ENCODE measurements around the gene SEH1L.

The SEH1L gene

GRCh38 chr18:12928206-12928605 lies 19.6 kb upstream of the SEH1L start:
- DNase-seq (ENCODE audit: low spot score in 2 of 2): no peak
- H3K4me3 Mint-ChIP-seq: no peak overlapping the region
- peaks cover 17% of the 10 kb centered on the region for H3K4me1 Mint-ChIP-seq
- no peak overlapping the region for H3K27ac Mint-ChIP-seq (ENCODE audit: low read depth)
- no peaks in the 10 kb centered on the region for H3K27me3 Mint-ChIP-seq
- ATAC-seq (replicated peaks; ENCODE audit: extremely low read depth, poor library complexity, severe bottlenecking): no peak
- no peaks in the 10 kb centered on the region for H3K36me3 Mint-ChIP-seq (ENCODE audit: insufficient read depth)
- H3K9me3 Mint-ChIP-seq: no peaks in the 10 kb centered on the region

GRCh38 chr18:12928641-12929040 lies 19.2 kb upstream of the SEH1L start:
- DNase-seq (ENCODE audit: low spot score in 2 of 2) (no peak), ATAC-seq (replicated peaks; ENCODE audit: extremely low read depth, poor library complexity, severe bottlenecking) (no peak)
- no peaks in the 10 kb centered on the region for H3K9me3 Mint-ChIP-seq
- H3K36me3 Mint-ChIP-seq (ENCODE audit: insufficient read depth): no peaks in the 10 kb centered on the region
- no peak overlapping the region for H3K4me3 Mint-ChIP-seq
- H3K4me1 Mint-ChIP-seq: peaks cover 17% of the 10 kb centered on the region
- H3K27ac Mint-ChIP-seq (ENCODE audit: low read depth): no peak overlapping the region
- no peaks in the 10 kb centered on the region for H3K27me3 Mint-ChIP-seq

GRCh38 chr18:12929477-12930083 lies 18.2 kb upstream of the SEH1L start:
- H3K4me3 Mint-ChIP-seq: peak overlapping the region; percentile 28
- H3K9me3 Mint-ChIP-seq: no peaks in the 10 kb centered on the region
- H3K27ac Mint-ChIP-seq (ENCODE audit: low read depth): peak overlapping the region; percentile 87
- peaks cover 21% of the 10 kb centered on the region for H3K4me1 Mint-ChIP-seq
- no peaks in the 10 kb centered on the region for H3K36me3 Mint-ChIP-seq (ENCODE audit: insufficient read depth)
- ATAC-seq (replicated peaks; ENCODE audit: extremely low read depth, poor library complexity, severe bottlenecking) (peak; percentile 87), DNase-seq (ENCODE audit: low spot score in 2 of 2) (no peak)
- no peaks in the 10 kb centered on the region for H3K27me3 Mint-ChIP-seq

GRCh38 chr18:12930376-12930775 lies 17.4 kb upstream of the SEH1L start:
- Mint-ChIP-seq H3K27ac (ENCODE audit: low read depth) (peak overlapping the region; percentile 87), H3K9me3 (no peaks in the 10 kb centered on the region), H3K4me1 (peaks cover 23% of the 10 kb centered on the region), H3K36me3 (ENCODE audit: insufficient read depth) (no peaks in the 10 kb centered on the region), H3K4me3 (peak overlapping the region; percentile 28), H3K27me3 (no peaks in the 10 kb centered on the region)
- no peak for DNase-seq (ENCODE audit: low spot score in 2 of 2)
- ATAC-seq (replicated peaks; ENCODE audit: extremely low read depth, poor library complexity, severe bottlenecking): no peak

- Mint-ChIP-seq H3K4me1 (peaks cover 23% of the 10 kb centered on the region), H3K27me3 (no peaks in the 10 kb centered on the region), H3K36me3 (ENCODE audit: insufficient read depth) (no peaks in the 10 kb centered on the region), H3K9me3 (no peaks in the 10 kb centered on the region), H3K27ac (ENCODE audit: low read depth) (no peak overlapping the region), H3K4me3 (no peak overlapping the region)
- ATAC-seq (replicated peaks; ENCODE audit: extremely low read depth, poor library complexity, severe bottlenecking) (no peak), DNase-seq (ENCODE audit: low spot score in 2 of 2) (no peak)
Observed at GRCh38 chr18:12930908-12931307, 16.9 kb upstream of the SEH1L start.

- Mint-ChIP-seq H3K27ac (ENCODE audit: low read depth) (no peak overlapping the region), H3K9me3 (no peaks in the 10 kb centered on the region), H3K4me3 (no peak overlapping the region), H3K4me1 (peaks cover 23% of the 10 kb centered on the region), H3K27me3 (no peaks in the 10 kb centered on the region), H3K36me3 (ENCODE audit: insufficient read depth) (no peaks in the 10 kb centered on the region)
- DNase-seq (ENCODE audit: low spot score in 2 of 2) (no peak), ATAC-seq (replicated peaks; ENCODE audit: extremely low read depth, poor library complexity, severe bottlenecking) (no peak)
Observed at GRCh38 chr18:12933327-12933726, 14.5 kb upstream of the SEH1L start.

- peak; percentile 68 to 73 for DNase-seq (ENCODE audit: low spot score in 2 of 2)
- no peak overlapping the region for H3K4me3 Mint-ChIP-seq
- ATAC-seq (replicated peaks; ENCODE audit: extremely low read depth, poor library complexity, severe bottlenecking): peak; percentile 59
- no peak overlapping the region for H3K27ac Mint-ChIP-seq (ENCODE audit: low read depth)
- H3K4me1 Mint-ChIP-seq: peaks cover 17% of the 10 kb centered on the region
- no peaks in the 10 kb centered on the region for H3K27me3 Mint-ChIP-seq
- H3K9me3 Mint-ChIP-seq: no peaks in the 10 kb centered on the region
- no peaks in the 10 kb centered on the region for H3K36me3 Mint-ChIP-seq (ENCODE audit: insufficient read depth)
Observed at GRCh38 chr18:12934454-12935071, 13.2 kb upstream of the SEH1L start.

GRCh38 chr18:12939162-12939561 lies 8.6 kb upstream of the SEH1L start:
- H3K27ac Mint-ChIP-seq (ENCODE audit: low read depth): no peak overlapping the region
- no peaks in the 10 kb centered on the region for H3K9me3 Mint-ChIP-seq
- H3K36me3 Mint-ChIP-seq (ENCODE audit: insufficient read depth): no peaks in the 10 kb centered on the region
- no peaks in the 10 kb centered on the region for H3K27me3 Mint-ChIP-seq
- H3K4me3 Mint-ChIP-seq: no peak overlapping the region
- no peak for DNase-seq (ENCODE audit: low spot score in 2 of 2)
- ATAC-seq (replicated peaks; ENCODE audit: extremely low read depth, poor library complexity, severe bottlenecking): no peak
- peaks cover 6% of the 10 kb centered on the region for H3K4me1 Mint-ChIP-seq

GRCh38 chr18:12943215-12943614 lies 4.6 kb upstream of the SEH1L start:
- Mint-ChIP-seq H3K4me1 (peaks cover 19% of the 10 kb centered on the region), H3K27me3 (no peaks in the 10 kb centered on the region), H3K4me3 (no peak overlapping the region), H3K27ac (ENCODE audit: low read depth) (no peak overlapping the region), H3K9me3 (no peaks in the 10 kb centered on the region), H3K36me3 (ENCODE audit: insufficient read depth) (peaks cover 9% of the 10 kb centered on the region)
- ATAC-seq (replicated peaks; ENCODE audit: extremely low read depth, poor library complexity, severe bottlenecking): no peak
- DNase-seq (ENCODE audit: low spot score in 2 of 2): no peak

- Mint-ChIP-seq H3K27me3 (no peaks in the 10 kb centered on the region), H3K36me3 (ENCODE audit: insufficient read depth) (peaks cover 18% of the 10 kb centered on the region), H3K4me1 (peaks cover 19% of the 10 kb centered on the region), H3K4me3 (no peak overlapping the region), H3K9me3 (no peaks in the 10 kb centered on the region), H3K27ac (ENCODE audit: low read depth) (no peak overlapping the region)
- DNase-seq (ENCODE audit: low spot score in 2 of 2) (no peak), ATAC-seq (replicated peaks; ENCODE audit: extremely low read depth, poor library complexity, severe bottlenecking) (no peak)
Observed at GRCh38 chr18:12944709-12945108, 3.1 kb upstream of the SEH1L start.

- ATAC-seq (replicated peaks; ENCODE audit: extremely low read depth, poor library complexity, severe bottlenecking): no peak
- peak overlapping the region; percentile 96 for H3K27ac Mint-ChIP-seq (ENCODE audit: low read depth)
- H3K9me3 Mint-ChIP-seq: no peaks in the 10 kb centered on the region
- peaks cover 19% of the 10 kb centered on the region for H3K4me1 Mint-ChIP-seq
- H3K27me3 Mint-ChIP-seq: no peaks in the 10 kb centered on the region
- DNase-seq (ENCODE audit: low spot score in 2 of 2): no peak
- H3K36me3 Mint-ChIP-seq (ENCODE audit: insufficient read depth): peaks cover 19% of the 10 kb centered on the region
- peak overlapping the region; percentile 87 for H3K4me3 Mint-ChIP-seq
Observed at GRCh38 chr18:12946549-12947284, 1.1 kb upstream of the SEH1L start.

GRCh38 chr18:12948050-12948804 lies 416 bp downstream of the SEH1L start:
- no peaks in the 10 kb centered on the region for H3K27me3 Mint-ChIP-seq
- ATAC-seq (replicated peaks; ENCODE audit: extremely low read depth, poor library complexity, severe bottlenecking) (peak; percentile 82), DNase-seq (ENCODE audit: low spot score in 2 of 2) (peak; percentile 95)
- H3K4me3 Mint-ChIP-seq: peak overlapping the region; percentile 87
- peak overlapping the region; percentile 96 for H3K27ac Mint-ChIP-seq (ENCODE audit: low read depth)
- peaks cover 20% of the 10 kb centered on the region for H3K36me3 Mint-ChIP-seq (ENCODE audit: insufficient read depth)
- no peaks in the 10 kb centered on the region for H3K9me3 Mint-ChIP-seq
- H3K4me1 Mint-ChIP-seq: peaks cover 19% of the 10 kb centered on the region

Measured in central memory CD8-positive, alpha-beta T cell (primary cell).